OCI-LY3 (cell line): ENCODE data around the gene CPHXL2.

Source experiments
- H2AFZ ChIP-seq: fragments of 200-600, 300-600 bp; shearing (Covaris generic); 2 replicates; pipeline ENCODE4 v1.6.0; 2014; ENCODE audit warnings: antibody characterized with exemption, low read depth, low read length
- H3K27ac ChIP-seq: fragments of 200-600, 300-600 bp; sonication (generic); 2 replicates; pipeline ENCODE4 v1.5.1; 2014; ENCODE audit warnings: mild to moderate bottlenecking, low read length, moderate library complexity, mixed read lengths
- H3K27me3 ChIP-seq: fragments of 200-600, 300-600 bp; sonication (generic); 2 replicates; pipeline ENCODE4 v1.6.1; 2014; ENCODE audit warnings: low read depth, low read length, mixed read lengths
- H3K36me3 ChIP-seq: fragments of 200-600, 300-600 bp; sonication (generic); replicated peaks from 2 replicates; pipeline ENCODE3; 2014; ENCODE audit warnings: low read depth, low read length, mixed read lengths
- H3K4me1 ChIP-seq: fragments of 300-600, 200-600 bp; sonication (generic); 2 replicates; pipeline ENCODE4 v1.6.1; 2014; ENCODE audit warnings: low read length, mixed read lengths
- H3K4me2 ChIP-seq: fragments of 200-600, 300-600 bp; sonication (generic); 2 replicates; pipeline ENCODE4 v1.6.1; 2014; ENCODE audit warnings: low read length, mixed read lengths
- H3K4me3 ChIP-seq: fragments of 300-600, 200-600 bp; sonication (generic); 2 replicates; pipeline ENCODE4 v1.5.1; 2014; ENCODE audit warnings: antibody characterized with exemption, mild to moderate bottlenecking, low read length, moderate library complexity
- H3K79me2 ChIP-seq: fragments of 300-600, 200-600 bp; shearing (Covaris generic); 2 replicates; pipeline ENCODE4 v1.6.1; 2014; ENCODE audit warnings: mild to moderate bottlenecking, low read length, mixed read lengths
- H3K9ac ChIP-seq: fragments of 300-600, 200-600 bp; shearing (Covaris generic); 2 replicates; pipeline ENCODE4 v1.6.0; 2014; ENCODE audit warnings: mild to moderate bottlenecking, low read length, moderate library complexity
- H3K9me3 ChIP-seq: fragments of 200-600, 300-600 bp; shearing (Covaris generic); 2 replicates; pipeline ENCODE4 v1.6.1; 2014; ENCODE audit warnings: low read length, mixed read lengths; ENCODE audit not compliant: insufficient read depth
- H4K20me1 ChIP-seq: fragments of 200-600, 300-600 bp; sonication (generic); 2 replicates; pipeline ENCODE4 v1.6.1; 2016; ENCODE audit warnings: low read length, mixed read lengths; ENCODE audit not compliant: insufficient read depth
- CTCF ChIP-seq: fragments of 200-600, 300-600 bp; sonication (generic); IDR thresholded peaks from 2 replicates; pipeline ENCODE4 v1.5.1; 2014; ENCODE audit warnings: antibody characterized with exemption, low read length, low read depth
- EZH2phosphoT487 ChIP-seq: fragments of 200-600 bp; shearing (Covaris generic); IDR thresholded peaks from 2 replicates; pipeline ENCODE4 v1.6.1; 2018; ENCODE audit warnings: antibody characterized with exemption, mixed run types, low read depth

CPHXL2 gene

GRCh38 chr16:75647112-75647491 lies 29.7 kb downstream of the CPHXL2 start:
- Histone ChIP-seq H2AFZ (peak overlapping the region; percentile 83), H3K36me3 (peaks cover 35% of the 10 kb centered on the region), H3K4me3 (peak overlapping the region; percentile 96), H3K27me3 (no peaks in the 10 kb centered on the region), H3K9me3 (no peaks in the 10 kb centered on the region), H3K27ac (peak overlapping the region; percentile 89), H3K79me2 (peaks cover 98% of the 10 kb centered on the region), H3K4me2 (peak overlapping the region; percentile 87), H3K4me1 (peaks cover 41% of the 10 kb centered on the region), H4K20me1 (peaks cover 38% of the 10 kb centered on the region), H3K9ac (peak overlapping the region; percentile 91)
- no peak for TF ChIP-seq CTCF
- no peak for TF ChIP-seq EZH2phosphoT487

GRCh38 chr16:75644240-75645012 lies 32.4 kb downstream of the CPHXL2 start:
- H3K4me3 ChIP-seq: no peak overlapping the region
- no peak overlapping the region for H3K27ac ChIP-seq
- no peak for TF ChIP-seq EZH2phosphoT487
- peak; percentile 22 for TF ChIP-seq CTCF
- peaks cover 17% of the 10 kb centered on the region for H4K20me1 ChIP-seq
- no peak overlapping the region for H2AFZ ChIP-seq
- H3K27me3 ChIP-seq: no peaks in the 10 kb centered on the region
- no peak overlapping the region for H3K9ac ChIP-seq
- H3K36me3 ChIP-seq: peaks cover 55% of the 10 kb centered on the region
- H3K79me2 ChIP-seq: peaks cover 89% of the 10 kb centered on the region
- no peaks in the 10 kb centered on the region for H3K9me3 ChIP-seq
- H3K4me1 ChIP-seq: peaks cover 15% of the 10 kb centered on the region
- no peak overlapping the region for H3K4me2 ChIP-seq

- no peak overlapping the region for H2AFZ ChIP-seq
- H3K36me3 ChIP-seq: peaks cover 78% of the 10 kb centered on the region
- H3K27ac ChIP-seq: no peak overlapping the region
- no peaks in the 10 kb centered on the region for H3K9me3 ChIP-seq
- H3K4me2 ChIP-seq: no peak overlapping the region
- no peaks in the 10 kb centered on the region for H3K27me3 ChIP-seq
- no peak for TF ChIP-seq CTCF
- TF ChIP-seq EZH2phosphoT487: no peak
- peaks cover 58% of the 10 kb centered on the region for H3K79me2 ChIP-seq
- H4K20me1 ChIP-seq: peaks cover 17% of the 10 kb centered on the region
- H3K9ac ChIP-seq: no peak overlapping the region
- H3K4me3 ChIP-seq: no peak overlapping the region
- peaks cover 5% of the 10 kb centered on the region; the same call in 1 of the 2 replicates for H3K4me1 ChIP-seq
Observed at GRCh38 chr16:75640598-75640997, 36.2 kb downstream of the CPHXL2 start.

GRCh38 chr16:75635036-75635435 lies 41.8 kb downstream of the CPHXL2 start:
- Histone ChIP-seq H3K4me2 (no peak overlapping the region), H3K4me1 (no peaks in the 10 kb centered on the region), H3K79me2 (peaks cover 10% of the 10 kb centered on the region; the same call in 1 of the 2 replicates), H3K9me3 (no peaks in the 10 kb centered on the region), H3K27ac (no peak overlapping the region), H3K36me3 (peaks cover 67% of the 10 kb centered on the region), H3K4me3 (no peak overlapping the region), H2AFZ (no peak overlapping the region), H3K27me3 (no peaks in the 10 kb centered on the region), H4K20me1 (no peaks in the 10 kb centered on the region; the same call in 1 of the 2 replicates), H3K9ac (no peak overlapping the region)
- TF ChIP-seq EZH2phosphoT487: no peak
- TF ChIP-seq CTCF: no peak
